DND-41 (cell line): ENCODE results near the gene TRIM65.

Experiments
- ATAC-seq: fragments of 200-7000 bp; cut with Tn5 transposase; 3 replicates; pipeline ENCODE4 v1.9.1; 2021; ENCODE audit warnings: low read depth; ENCODE audit not compliant: insufficient read depth
- DNase-seq: peaks from one replicate; pipeline ENCODE4 v3.0.0-alpha.2; 2020
- H2AFZ ChIP-seq: 2 replicates; pipeline ENCODE4 v1.6.0; 2012; ENCODE audit warnings: low read depth, low read length
- H3K27ac ChIP-seq: 2 replicates; pipeline ENCODE4 v1.5.1; 2012; ENCODE audit warnings: low read length, inconsistent platforms
- H3K27me3 ChIP-seq: fragments of 200-600 bp; sonication (generic); 2 replicates; pipeline ENCODE4 v1.6.0; 2012; ENCODE audit warnings: low read length, mild to moderate bottlenecking, inconsistent platforms; ENCODE audit not compliant: insufficient read depth, poor library complexity
- H3K36me3 ChIP-seq: 2 replicates; pipeline ENCODE4 v1.5.1; 2012; ENCODE audit warnings: low read length, inconsistent platforms; ENCODE audit not compliant: insufficient read depth
- H3K4me1 ChIP-seq: 2 replicates; pipeline ENCODE4 v1.5.1; 2012; ENCODE audit warnings: mild to moderate bottlenecking, low read length; ENCODE audit not compliant: insufficient read depth
- H3K4me2 ChIP-seq: 2 replicates; pipeline ENCODE4 v1.6.0; 2012; ENCODE audit warnings: mild to moderate bottlenecking, moderate library complexity, low read length, inconsistent platforms; ENCODE audit not compliant: insufficient read depth
- H3K4me3 ChIP-seq, 2 experiments: fragments of 200-600 bp in 1 of 2; shearing (Covaris generic) in 1 of 2; 2 replicates each; pipeline ENCODE4 v1.5.1; 2012 to 2016; ENCODE audit warnings: inconsistent platforms in 2 of 2, low read length in 2 of 2, mild to moderate bottlenecking in 2 of 2, low read depth in 1 of 2, moderate library complexity in 1 of 2
- H3K79me2 ChIP-seq: 2 replicates; pipeline ENCODE4 v1.6.0; 2012; ENCODE audit warnings: low read length, inconsistent platforms; ENCODE audit not compliant: insufficient read depth
- H3K9ac ChIP-seq: 2 replicates; pipeline ENCODE4 v1.6.0; 2012; ENCODE audit warnings: low read depth, mild to moderate bottlenecking, inconsistent platforms, low read length, moderate library complexity
- H3K9me3 ChIP-seq: 2 replicates; pipeline ENCODE4 v1.5.1; 2012; ENCODE audit warnings: low read length, moderate library complexity, mild to moderate bottlenecking, inconsistent platforms; ENCODE audit not compliant: insufficient read depth, severe bottlenecking
- H4K20me1 ChIP-seq: 2 replicates; pipeline ENCODE4 v1.6.0; 2012; ENCODE audit warnings: low read length; ENCODE audit not compliant: insufficient read depth
- CTCF ChIP-seq: IDR thresholded peaks from 2 replicates; pipeline ENCODE4 v1.5.1; 2012; ENCODE audit warnings: borderline replicate concordance, low read length, moderate library complexity, mild to moderate bottlenecking; ENCODE audit not compliant: poor library complexity, severe bottlenecking; ENCODE audit errors: extremely low read depth
- EZH2 ChIP-seq: IDR thresholded peaks from 3 replicates; pipeline ENCODE4 v1.6.1; 2012; ENCODE audit warnings: borderline replicate concordance, low read depth, mild to moderate bottlenecking, moderate library complexity, low read length, inconsistent platforms; ENCODE audit not compliant: severe bottlenecking

TRIM65 gene

GRCh38 chr17:75925103-75925502, 28.4 kb upstream of the TRIM65 start:
- no peaks in the 10 kb centered on the region for H3K27me3 ChIP-seq
- H3K9me3 ChIP-seq: no peaks in the 10 kb centered on the region
- H3K4me2 ChIP-seq: no peak overlapping the region
- no peak overlapping the region for H3K27ac ChIP-seq
- no peaks in the 10 kb centered on the region for H3K4me1 ChIP-seq
- H3K79me2 ChIP-seq: no peaks in the 10 kb centered on the region
- TF ChIP-seq EZH2 (no peak), CTCF (no peak)
- no peak for DNase-seq
- H3K36me3 ChIP-seq: peaks cover 39% of the 10 kb centered on the region
- no peak overlapping the region for H3K4me3 ChIP-seq
- H3K9ac ChIP-seq: no peak overlapping the region
- H2AFZ ChIP-seq: no peak overlapping the region
- no peaks in the 10 kb centered on the region for H4K20me1 ChIP-seq
- ATAC-seq: no peak

GRCh38 chr17:75922963-75923874, 26.5 kb upstream of the TRIM65 start:
- Histone ChIP-seq H3K9ac (no peak overlapping the region), H4K20me1 (no peaks in the 10 kb centered on the region), H3K79me2 (no peaks in the 10 kb centered on the region), H3K4me1 (no peaks in the 10 kb centered on the region), H2AFZ (no peak overlapping the region), H3K4me2 (no peak overlapping the region), H3K27me3 (no peaks in the 10 kb centered on the region), H3K4me3 (no peak overlapping the region), H3K27ac (no peak overlapping the region), H3K36me3 (peaks cover 43% of the 10 kb centered on the region), H3K9me3 (no peaks in the 10 kb centered on the region)
- no peak for TF ChIP-seq EZH2
- no peak for TF ChIP-seq CTCF
- ATAC-seq (no peak), DNase-seq (no peak)

- Histone ChIP-seq H2AFZ (no peak overlapping the region), H3K27ac (no peak overlapping the region), H4K20me1 (no peaks in the 10 kb centered on the region), H3K36me3 (peaks cover 49% of the 10 kb centered on the region), H3K9me3 (no peaks in the 10 kb centered on the region), H3K27me3 (no peaks in the 10 kb centered on the region), H3K79me2 (no peaks in the 10 kb centered on the region), H3K4me2 (no peak overlapping the region), H3K9ac (no peak overlapping the region), H3K4me3 (no peak overlapping the region), H3K4me1 (no peaks in the 10 kb centered on the region)
- no peak for TF ChIP-seq EZH2
- no peak for TF ChIP-seq CTCF
- no peak for ATAC-seq
- DNase-seq: no peak
Observed at GRCh38 chr17:75922173-75922961, 25.6 kb upstream of the TRIM65 start.
